ENCODE measurements around the gene COL12A1. TPM values are rescaled to one million over a fixed set of nuclear protein-coding genes. Genes with fewer than 3 reads are reported as not detected.

Gene COL12A1
- polyA plus RNA-seq, 1 donor from 2014 or later, result 0.63 TPM

DNA sequence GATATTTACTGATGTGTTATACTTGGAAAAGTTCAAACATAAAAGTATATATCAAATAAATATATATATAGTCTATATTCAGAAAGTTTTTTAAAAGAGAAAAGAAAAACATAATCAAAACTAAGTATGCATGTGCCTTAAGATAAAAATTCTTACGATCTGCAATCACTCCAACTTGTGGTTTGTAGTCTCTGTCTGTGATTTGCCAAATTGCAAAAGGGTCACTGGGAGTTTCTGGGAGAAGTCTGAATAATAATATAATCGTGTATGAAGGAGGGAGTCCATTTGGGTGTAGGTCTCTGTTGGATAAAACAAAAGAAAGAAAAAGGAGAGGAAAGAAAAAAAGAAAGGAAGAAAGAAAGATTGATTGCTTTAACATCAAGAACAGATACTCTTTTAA is 92.4 kb downstream of the COL12A1 start:
- Histone ChIP-seq H3K27ac (ENCODE audit: low read length) (no peak overlapping the region), H4K20me1 (ENCODE audit: insufficient read depth) (no peaks in the 10 kb centered on the region), H3K79me2 (replicated peaks; ENCODE audit: insufficient read depth, low read length) (no peaks in the 10 kb centered on the region), H3K36me3 (ENCODE audit: insufficient read depth, low read length) (no peaks in the 10 kb centered on the region), H3K4me3 (ENCODE audit: low read length) (no peak overlapping the region), H3K27me3 (ENCODE audit: insufficient read depth, low read depth, low read length) (no peaks in the 10 kb centered on the region), H3K9me2 (ENCODE audit: insufficient read depth, low read length) (no peaks in the 10 kb centered on the region), H3K9ac (ENCODE audit: low read length) (no peak overlapping the region), H3K9me3 (ENCODE audit: low read length) (no peaks in the 10 kb centered on the region), H3K4me2 (ENCODE audit: low read length) (no peak overlapping the region), H2AFZ (ENCODE audit: low read depth, low read length) (no peak overlapping the region), H3F3A (ENCODE audit: insufficient read depth, low read length, poor library complexity, severe bottlenecking) (no peaks in the 10 kb centered on the region)
- TF ChIP-seq SMC3 (conservative IDR thresholded peaks at IDR 0.05; ENCODE audit: poor library complexity), result no peak
- no peak for TF ChIP-seq EP300 (conservative IDR thresholded peaks at IDR 0.05; ENCODE audit: poor library complexity, severe bottlenecking)

DNA sequence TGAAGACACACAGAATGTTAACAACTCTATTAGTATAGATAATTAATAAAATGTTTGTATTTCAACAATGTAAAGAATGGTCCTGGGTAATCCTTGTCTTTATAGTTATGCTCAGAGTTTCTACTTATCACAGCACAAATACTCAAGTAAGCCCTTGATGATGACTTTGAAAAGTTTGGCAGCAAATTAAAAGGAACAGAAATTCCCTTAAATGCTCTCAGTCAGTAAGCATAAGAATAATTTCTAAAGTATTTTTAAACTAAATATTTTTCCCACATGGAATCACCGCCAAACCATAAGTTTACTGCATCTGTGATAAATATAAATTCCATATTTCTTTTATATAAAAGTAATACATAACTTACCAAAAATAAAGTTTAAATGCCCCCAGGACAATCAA is 96.1 kb downstream of the COL12A1 start:
- Histone ChIP-seq H4K20me1 (ENCODE audit: insufficient read depth) (no peaks in the 10 kb centered on the region), H3K9me2 (ENCODE audit: insufficient read depth, low read length) (no peaks in the 10 kb centered on the region), H3F3A (ENCODE audit: insufficient read depth, low read length, poor library complexity, severe bottlenecking) (no peaks in the 10 kb centered on the region), H3K27me3 (ENCODE audit: insufficient read depth, low read depth, low read length) (no peaks in the 10 kb centered on the region), H3K9me3 (ENCODE audit: low read length) (no peaks in the 10 kb centered on the region), H3K4me2 (ENCODE audit: low read length) (no peak overlapping the region), H3K36me3 (ENCODE audit: insufficient read depth, low read length) (no peaks in the 10 kb centered on the region), H3K4me3 (ENCODE audit: low read length) (no peak overlapping the region), H2AFZ (ENCODE audit: low read depth, low read length) (no peak overlapping the region), H3K27ac (ENCODE audit: low read length) (no peak overlapping the region), H3K9ac (ENCODE audit: low read length) (no peak overlapping the region), H3K79me2 (replicated peaks; ENCODE audit: insufficient read depth, low read length) (no peaks in the 10 kb centered on the region)
- TF ChIP-seq SMC3 (conservative IDR thresholded peaks at IDR 0.05; ENCODE audit: poor library complexity), result no peak
- TF ChIP-seq, protein P1, sequence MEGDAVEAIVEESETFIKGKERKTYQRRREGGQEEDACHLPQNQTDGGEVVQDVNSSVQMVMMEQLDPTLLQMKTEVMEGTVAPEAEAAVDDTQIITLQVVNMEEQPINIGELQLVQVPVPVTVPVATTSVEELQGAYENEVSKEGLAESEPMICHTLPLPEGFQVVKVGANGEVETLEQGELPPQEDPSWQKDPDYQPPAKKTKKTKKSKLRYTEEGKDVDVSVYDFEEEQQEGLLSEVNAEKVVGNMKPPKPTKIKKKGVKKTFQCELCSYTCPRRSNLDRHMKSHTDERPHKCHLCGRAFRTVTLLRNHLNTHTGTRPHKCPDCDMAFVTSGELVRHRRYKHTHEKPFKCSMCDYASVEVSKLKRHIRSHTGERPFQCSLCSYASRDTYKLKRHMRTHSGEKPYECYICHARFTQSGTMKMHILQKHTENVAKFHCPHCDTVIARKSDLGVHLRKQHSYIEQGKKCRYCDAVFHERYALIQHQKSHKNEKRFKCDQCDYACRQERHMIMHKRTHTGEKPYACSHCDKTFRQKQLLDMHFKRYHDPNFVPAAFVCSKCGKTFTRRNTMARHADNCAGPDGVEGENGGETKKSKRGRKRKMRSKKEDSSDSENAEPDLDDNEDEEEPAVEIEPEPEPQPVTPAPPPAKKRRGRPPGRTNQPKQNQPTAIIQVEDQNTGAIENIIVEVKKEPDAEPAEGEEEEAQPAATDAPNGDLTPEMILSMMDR (IDR thresholded peaks at IDR 0.05; ENCODE audit: poor library complexity, severe bottlenecking), result no peak
- TF ChIP-seq, protein P2, sequence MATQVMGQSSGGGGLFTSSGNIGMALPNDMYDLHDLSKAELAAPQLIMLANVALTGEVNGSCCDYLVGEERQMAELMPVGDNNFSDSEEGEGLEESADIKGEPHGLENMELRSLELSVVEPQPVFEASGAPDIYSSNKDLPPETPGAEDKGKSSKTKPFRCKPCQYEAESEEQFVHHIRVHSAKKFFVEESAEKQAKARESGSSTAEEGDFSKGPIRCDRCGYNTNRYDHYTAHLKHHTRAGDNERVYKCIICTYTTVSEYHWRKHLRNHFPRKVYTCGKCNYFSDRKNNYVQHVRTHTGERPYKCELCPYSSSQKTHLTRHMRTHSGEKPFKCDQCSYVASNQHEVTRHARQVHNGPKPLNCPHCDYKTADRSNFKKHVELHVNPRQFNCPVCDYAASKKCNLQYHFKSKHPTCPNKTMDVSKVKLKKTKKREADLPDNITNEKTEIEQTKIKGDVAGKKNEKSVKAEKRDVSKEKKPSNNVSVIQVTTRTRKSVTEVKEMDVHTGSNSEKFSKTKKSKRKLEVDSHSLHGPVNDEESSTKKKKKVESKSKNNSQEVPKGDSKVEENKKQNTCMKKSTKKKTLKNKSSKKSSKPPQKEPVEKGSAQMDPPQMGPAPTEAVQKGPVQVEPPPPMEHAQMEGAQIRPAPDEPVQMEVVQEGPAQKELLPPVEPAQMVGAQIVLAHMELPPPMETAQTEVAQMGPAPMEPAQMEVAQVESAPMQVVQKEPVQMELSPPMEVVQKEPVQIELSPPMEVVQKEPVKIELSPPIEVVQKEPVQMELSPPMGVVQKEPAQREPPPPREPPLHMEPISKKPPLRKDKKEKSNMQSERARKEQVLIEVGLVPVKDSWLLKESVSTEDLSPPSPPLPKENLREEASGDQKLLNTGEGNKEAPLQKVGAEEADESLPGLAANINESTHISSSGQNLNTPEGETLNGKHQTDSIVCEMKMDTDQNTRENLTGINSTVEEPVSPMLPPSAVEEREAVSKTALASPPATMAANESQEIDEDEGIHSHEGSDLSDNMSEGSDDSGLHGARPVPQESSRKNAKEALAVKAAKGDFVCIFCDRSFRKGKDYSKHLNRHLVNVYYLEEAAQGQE (IDR thresholded peaks at IDR 0.05; ENCODE audit: borderline replicate concordance), result no peak

DNA sequence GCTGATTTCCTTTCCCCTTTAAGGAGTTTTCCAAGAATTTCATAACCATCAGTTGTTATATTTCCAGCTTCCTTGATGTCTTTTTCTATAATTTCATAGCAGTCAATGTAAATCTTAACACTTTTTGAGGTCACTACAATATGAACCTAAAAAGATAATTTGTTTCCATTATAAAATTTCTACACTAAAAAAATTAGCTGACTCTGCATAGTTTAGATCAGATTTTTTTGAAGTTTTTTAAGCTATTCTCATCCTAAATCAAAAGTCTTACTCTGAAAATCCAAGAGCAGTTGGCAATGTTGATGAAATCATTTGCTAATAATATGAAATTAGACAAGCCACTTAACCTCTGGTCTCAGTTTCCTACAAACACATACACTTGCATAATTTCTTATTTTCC is 96.8 kb downstream of the COL12A1 start:
- Histone ChIP-seq H3K27ac (ENCODE audit: low read length) (no peak overlapping the region), H3K9me3 (ENCODE audit: low read length) (no peaks in the 10 kb centered on the region), H3K79me2 (replicated peaks; ENCODE audit: insufficient read depth, low read length) (no peaks in the 10 kb centered on the region), H3K4me2 (ENCODE audit: low read length) (no peak overlapping the region), H3K36me3 (ENCODE audit: insufficient read depth, low read length) (no peaks in the 10 kb centered on the region), H4K20me1 (ENCODE audit: insufficient read depth) (no peaks in the 10 kb centered on the region), H2AFZ (ENCODE audit: low read depth, low read length) (no peak overlapping the region), H3K27me3 (ENCODE audit: insufficient read depth, low read depth, low read length) (no peaks in the 10 kb centered on the region), H3K9ac (ENCODE audit: low read length) (no peak overlapping the region), H3K4me3 (ENCODE audit: low read length) (no peak overlapping the region), H3F3A (ENCODE audit: insufficient read depth, low read length, poor library complexity, severe bottlenecking) (no peaks in the 10 kb centered on the region), H3K9me2 (ENCODE audit: insufficient read depth, low read length) (no peaks in the 10 kb centered on the region)
- TF ChIP-seq SMC3 (conservative IDR thresholded peaks at IDR 0.05; ENCODE audit: poor library complexity), result no peak
- TF ChIP-seq RAD21 (conservative IDR thresholded peaks at IDR 0.05), result no peak
- TF ChIP-seq EP300 (conservative IDR thresholded peaks at IDR 0.05; ENCODE audit: poor library complexity, severe bottlenecking), result no peak
- TF ChIP-seq EZH2 (IDR thresholded peaks at IDR 0.05; ENCODE audit: borderline replicate concordance, insufficient read depth, low read length, poor library complexity, severe bottlenecking), result no peak
- TF ChIP-seq TAF1 (IDR thresholded peaks at IDR 0.05; ENCODE audit: low read depth), result no peak
- TF ChIP-seq, protein P2 (IDR thresholded peaks at IDR 0.05; ENCODE audit: borderline replicate concordance), result no peak
- TF ChIP-seq, protein P1 (IDR thresholded peaks at IDR 0.05; ENCODE audit: poor library complexity, severe bottlenecking), result no peak
- no peak for TF ChIP-seq POLR2AphosphoS5 (IDR thresholded peaks at IDR 0.05)
- TF ChIP-seq MXI1 (conservative IDR thresholded peaks at IDR 0.05; ENCODE audit: poor library complexity, severe bottlenecking), result no peak
